Nephron (organoid): ENCODE results near the gene PLAC1.

ENCODE experiments used
- H3K27ac Mint-ChIP-seq, 3 experiments: 2 replicates each; pipeline ENCODE4 v1.8.0; 2020; ENCODE audit warnings: mixed read lengths in 3 of 3, mild to moderate bottlenecking in 2 of 3, moderate library complexity in 1 of 3
- H3K27me3 Mint-ChIP-seq: 2 replicates; pipeline ENCODE4 v1.8.0; 2021; ENCODE audit warnings: low read depth, mild to moderate bottlenecking, moderate library complexity, mixed read lengths
- H3K36me3 Mint-ChIP-seq: 2 replicates; pipeline ENCODE4 v1.8.0; 2020; ENCODE audit warnings: low read depth, mixed read lengths
- H3K4me1 Mint-ChIP-seq: 2 replicates; pipeline ENCODE4 v1.8.0; 2020; ENCODE audit warnings: mixed read lengths
- H3K4me3 Mint-ChIP-seq, 3 experiments: 2 replicates each; pipeline ENCODE4 v1.8.0; 2020; ENCODE audit warnings: mild to moderate bottlenecking in 3 of 3, mixed read lengths in 3 of 3, moderate library complexity in 2 of 3
- H3K9me3 Mint-ChIP-seq: 2 replicates; pipeline ENCODE4 v1.8.0; 2020; ENCODE audit warnings: mixed read lengths
- CTCF ChIP-seq, 3 experiments: fragments of 200-600 bp; sonication (generic); IDR thresholded peaks; one replicate each; pipeline ENCODE4 v1.5.0; 2021; ENCODE audit warnings: antibody characterized with exemption in 3 of 3; ENCODE audit not compliant: unreplicated experiment in 3 of 3

PLAC1 gene

GRCh38 chrX:134669378-134670098, 11.3 kb upstream of the PLAC1 start:
- no peak overlapping the region for H3K4me3 Mint-ChIP-seq
- no peak for TF ChIP-seq CTCF (IDR thresholded peaks at IDR 0.05; ENCODE audit: unreplicated experiment in 3 of 3)
- no peaks in the 10 kb centered on the region for H3K36me3 Mint-ChIP-seq
- peaks cover 5% of the 10 kb centered on the region for H3K9me3 Mint-ChIP-seq
- no peaks in the 10 kb centered on the region for H3K27me3 Mint-ChIP-seq
- peak overlapping the region; percentile 2 to 70 (median 54) for H3K27ac Mint-ChIP-seq
- H3K4me1 Mint-ChIP-seq = peaks cover 71% of the 10 kb centered on the region

- H3K27me3 Mint-ChIP-seq = no peaks in the 10 kb centered on the region
- TF ChIP-seq CTCF (IDR thresholded peaks at IDR 0.05; ENCODE audit: unreplicated experiment in 3 of 3) = no peak
- H3K4me3 Mint-ChIP-seq = no peak overlapping the region
- H3K27ac Mint-ChIP-seq = peak overlapping the region in 2 of 3 experiments; percentile 29 to 81
- H3K36me3 Mint-ChIP-seq = no peaks in the 10 kb centered on the region
- peaks cover 27% of the 10 kb centered on the region for H3K4me1 Mint-ChIP-seq
- peaks cover 7% of the 10 kb centered on the region for H3K9me3 Mint-ChIP-seq
These were observed 5.9 kb upstream of the PLAC1 start for GRCh38 chrX:134664202-134664601.

GRCh38 chrX:134661295-134661694, 3.0 kb upstream of the PLAC1 start:
- H3K27me3 Mint-ChIP-seq = no peaks in the 10 kb centered on the region
- H3K36me3 Mint-ChIP-seq = no peaks in the 10 kb centered on the region
- H3K9me3 Mint-ChIP-seq = peaks cover 3% of the 10 kb centered on the region

GRCh38 chrX:134660627-134661026, 2.4 kb upstream of the PLAC1 start:
- Mint-ChIP-seq H3K4me1 (peaks cover 19% of the 10 kb centered on the region), H3K36me3 (no peaks in the 10 kb centered on the region), H3K27ac (peak overlapping the region in 1 of 3 experiments; percentile 60), H3K27me3 (no peaks in the 10 kb centered on the region), H3K4me3 (no peak overlapping the region), H3K9me3 (peaks cover 3% of the 10 kb centered on the region)
- TF ChIP-seq CTCF (IDR thresholded peaks at IDR 0.05; ENCODE audit: unreplicated experiment in 3 of 3) = no peak

More at GRCh38 chrX:134661295-134661694, 3.0 kb upstream of the PLAC1 start:
- TF ChIP-seq CTCF (IDR thresholded peaks at IDR 0.05; ENCODE audit: unreplicated experiment in 3 of 3) = no peak
- Mint-ChIP-seq H3K4me1 (peaks cover 21% of the 10 kb centered on the region), H3K4me3 (no peak overlapping the region), H3K27ac (peak overlapping the region in 2 of 3 experiments; percentile 13 to 45)

- Mint-ChIP-seq H3K4me3 (no peak overlapping the region), H3K36me3 (no peaks in the 10 kb centered on the region), H3K27me3 (no peaks in the 10 kb centered on the region), H3K27ac (no peak overlapping the region), H3K4me1 (peaks cover 21% of the 10 kb centered on the region), H3K9me3 (peaks cover 3% of the 10 kb centered on the region)
- TF ChIP-seq CTCF (IDR thresholded peaks at IDR 0.05; ENCODE audit: unreplicated experiment in 3 of 3) = no peak
These were observed 1.5 kb upstream of the PLAC1 start for GRCh38 chrX:134659761-134660160.

GRCh38 chrX:134658760-134659023, 421 bp upstream of the PLAC1 start:
- Mint-ChIP-seq H3K9me3 (peaks cover 3% of the 10 kb centered on the region), H3K27ac (no peak overlapping the region), H3K4me3 (no peak overlapping the region), H3K4me1 (peaks cover 30% of the 10 kb centered on the region), H3K36me3 (no peaks in the 10 kb centered on the region), H3K27me3 (no peaks in the 10 kb centered on the region)
- TF ChIP-seq CTCF (IDR thresholded peaks at IDR 0.05; ENCODE audit: unreplicated experiment in 3 of 3) = no peak
